Gastrocnemius medialis (tissue), 4 donors: ENCODE measurements around the gene MALL.
"Not testable (repeated sequence)": the region's sequence is repeated elsewhere in the genome, so short reads cannot be mapped to it uniquely, and the experiment has no call there.

Source experiments
- POLR2A ChIP-seq, 2 donors: fragments of 450-650 bp; IDR thresholded peaks; one replicate each; pipeline ENCODE4 v1.6.1; 2017; ENCODE audit warnings: antibody characterized with exemption in 2 of 2, mild to moderate bottlenecking in 2 of 2, moderate library complexity in 2 of 2
- TF ChIP-seq, protein P1 (sequence below), 5 experiments: fragments of 450-650 bp in 3 of 5; fragments of 200-600 bp in 2 of 5; sonication (generic) in 2 of 5; IDR thresholded peaks in 4 of 5; conservative IDR thresholded peaks in 1 of 5; 1 replicate in 4 of 5; 2 replicates in 1 of 5; pipeline ENCODE4 v1.5.1; 2016 to 2019; ENCODE audit warnings: antibody characterized with exemption in 5 of 5, mild to moderate bottlenecking in 3 of 5, moderate library complexity in 3 of 5

GRCh38 chr2:110068153-110068552 lies 47.5 kb downstream of the MALL start:
- TF ChIP-seq POLR2A (IDR thresholded peaks at IDR 0.05): not testable (repeated sequence)
- TF ChIP-seq, protein P1, sequence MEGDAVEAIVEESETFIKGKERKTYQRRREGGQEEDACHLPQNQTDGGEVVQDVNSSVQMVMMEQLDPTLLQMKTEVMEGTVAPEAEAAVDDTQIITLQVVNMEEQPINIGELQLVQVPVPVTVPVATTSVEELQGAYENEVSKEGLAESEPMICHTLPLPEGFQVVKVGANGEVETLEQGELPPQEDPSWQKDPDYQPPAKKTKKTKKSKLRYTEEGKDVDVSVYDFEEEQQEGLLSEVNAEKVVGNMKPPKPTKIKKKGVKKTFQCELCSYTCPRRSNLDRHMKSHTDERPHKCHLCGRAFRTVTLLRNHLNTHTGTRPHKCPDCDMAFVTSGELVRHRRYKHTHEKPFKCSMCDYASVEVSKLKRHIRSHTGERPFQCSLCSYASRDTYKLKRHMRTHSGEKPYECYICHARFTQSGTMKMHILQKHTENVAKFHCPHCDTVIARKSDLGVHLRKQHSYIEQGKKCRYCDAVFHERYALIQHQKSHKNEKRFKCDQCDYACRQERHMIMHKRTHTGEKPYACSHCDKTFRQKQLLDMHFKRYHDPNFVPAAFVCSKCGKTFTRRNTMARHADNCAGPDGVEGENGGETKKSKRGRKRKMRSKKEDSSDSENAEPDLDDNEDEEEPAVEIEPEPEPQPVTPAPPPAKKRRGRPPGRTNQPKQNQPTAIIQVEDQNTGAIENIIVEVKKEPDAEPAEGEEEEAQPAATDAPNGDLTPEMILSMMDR (IDR thresholded peaks at IDR 0.05 in 4 of 5, conservative IDR thresholded peaks at IDR 0.05 in 1 of 5): not testable (repeated sequence)
